Adrenal gland (tissue), 5 donors: Measurements from ENCODE around the gene BEND5.

ENCODE experiments used
- CTCF ChIP-seq, 6 experiments: fragments of 450-650 bp in 4 of 6; fragments of 200-600 bp in 2 of 6; sonication (generic) in 1 of 6; IDR thresholded peaks; 1 replicate in 5 of 6; 2 replicates in 1 of 6; pipeline versions ENCODE4 v1.5.1 to v1.8.0; 2016 to 2021; ENCODE audit warnings: antibody characterized with exemption in 6 of 6, mild to moderate bottlenecking in 2 of 6, moderate library complexity in 1 of 6
- POLR2A ChIP-seq, 2 donors: fragments of 450-650 bp; IDR thresholded peaks; one replicate each; pipeline ENCODE4 v1.6.1; 2017; ENCODE audit warnings: antibody characterized with exemption in 2 of 2, mild to moderate bottlenecking in 2 of 2, moderate library complexity in 1 of 2
- donor health status: DM: no; HTN: no; CAD: no.

- no peak for TF ChIP-seq POLR2A (IDR thresholded peaks at IDR 0.05)
- no peak for TF ChIP-seq CTCF (IDR thresholded peaks at IDR 0.05)
Measured at GRCh38 chr1:48738356-48738755, 38.3 kb downstream of the BEND5 start.
